ENCODE measurements around the gene PPP1R13L. TPM values are rescaled to one million over a fixed set of nuclear protein-coding genes. Genes with fewer than 3 reads are reported as not detected.

PPP1R13L gene, protein sequence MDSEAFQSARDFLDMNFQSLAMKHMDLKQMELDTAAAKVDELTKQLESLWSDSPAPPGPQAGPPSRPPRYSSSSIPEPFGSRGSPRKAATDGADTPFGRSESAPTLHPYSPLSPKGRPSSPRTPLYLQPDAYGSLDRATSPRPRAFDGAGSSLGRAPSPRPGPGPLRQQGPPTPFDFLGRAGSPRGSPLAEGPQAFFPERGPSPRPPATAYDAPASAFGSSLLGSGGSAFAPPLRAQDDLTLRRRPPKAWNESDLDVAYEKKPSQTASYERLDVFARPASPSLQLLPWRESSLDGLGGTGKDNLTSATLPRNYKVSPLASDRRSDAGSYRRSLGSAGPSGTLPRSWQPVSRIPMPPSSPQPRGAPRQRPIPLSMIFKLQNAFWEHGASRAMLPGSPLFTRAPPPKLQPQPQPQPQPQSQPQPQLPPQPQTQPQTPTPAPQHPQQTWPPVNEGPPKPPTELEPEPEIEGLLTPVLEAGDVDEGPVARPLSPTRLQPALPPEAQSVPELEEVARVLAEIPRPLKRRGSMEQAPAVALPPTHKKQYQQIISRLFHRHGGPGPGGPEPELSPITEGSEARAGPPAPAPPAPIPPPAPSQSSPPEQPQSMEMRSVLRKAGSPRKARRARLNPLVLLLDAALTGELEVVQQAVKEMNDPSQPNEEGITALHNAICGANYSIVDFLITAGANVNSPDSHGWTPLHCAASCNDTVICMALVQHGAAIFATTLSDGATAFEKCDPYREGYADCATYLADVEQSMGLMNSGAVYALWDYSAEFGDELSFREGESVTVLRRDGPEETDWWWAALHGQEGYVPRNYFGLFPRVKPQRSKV
- 10.0 and 20.7 TPM in 2 replicates for total RNA-seq

DNA sequence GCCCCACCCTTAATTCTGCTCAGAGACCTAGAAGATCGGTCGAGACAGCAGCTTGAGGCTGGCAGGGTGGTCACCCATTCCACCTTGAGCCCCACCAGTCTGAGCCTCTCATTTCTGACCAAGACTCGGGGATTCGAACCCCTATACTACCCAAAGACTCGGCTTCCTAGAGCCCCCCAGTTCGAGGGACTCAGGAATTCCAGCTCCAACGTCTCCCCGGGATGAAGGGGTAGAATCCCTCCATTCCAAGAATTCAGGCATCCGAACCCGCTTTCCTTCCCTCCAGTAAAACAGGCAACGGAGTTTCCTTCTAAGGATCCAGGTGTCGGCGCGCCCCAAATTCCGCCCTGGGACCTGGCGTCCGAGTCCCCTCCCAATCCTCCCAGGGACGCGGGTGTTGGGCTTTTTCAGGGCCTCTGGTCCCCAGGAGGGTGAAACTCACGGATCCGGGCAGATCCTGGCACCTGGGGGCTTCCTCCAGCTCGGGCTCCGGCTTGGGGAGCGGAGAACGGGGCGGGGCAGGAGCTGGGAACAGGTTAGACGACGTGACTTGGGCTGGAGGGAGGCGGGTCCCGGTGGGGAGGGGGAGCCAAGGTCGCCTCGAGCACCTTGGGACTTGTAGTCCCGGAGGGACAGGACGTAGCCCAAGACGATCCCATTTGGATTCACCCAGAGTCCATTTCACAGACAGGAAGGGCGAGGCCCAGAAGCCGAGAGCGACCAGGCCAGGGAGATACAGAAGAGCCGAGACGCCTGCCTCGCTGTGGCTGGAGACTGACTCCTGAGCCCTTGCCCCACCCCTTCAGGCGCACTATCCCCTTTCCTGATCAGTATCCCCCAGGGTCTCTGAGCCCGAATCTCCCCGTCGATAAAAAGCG is at the start of gene PPP1R13L:
TSS of gene PPP1R13L (minus strand) at position 513 of the 878 bp plus-strand sequence. CDS start 6,751 bp downstream, outside the sequence.
- peak; percentile 92 to 94 for DNase-seq (ENCODE audit: low read depth in 2 of 2)

DNA sequence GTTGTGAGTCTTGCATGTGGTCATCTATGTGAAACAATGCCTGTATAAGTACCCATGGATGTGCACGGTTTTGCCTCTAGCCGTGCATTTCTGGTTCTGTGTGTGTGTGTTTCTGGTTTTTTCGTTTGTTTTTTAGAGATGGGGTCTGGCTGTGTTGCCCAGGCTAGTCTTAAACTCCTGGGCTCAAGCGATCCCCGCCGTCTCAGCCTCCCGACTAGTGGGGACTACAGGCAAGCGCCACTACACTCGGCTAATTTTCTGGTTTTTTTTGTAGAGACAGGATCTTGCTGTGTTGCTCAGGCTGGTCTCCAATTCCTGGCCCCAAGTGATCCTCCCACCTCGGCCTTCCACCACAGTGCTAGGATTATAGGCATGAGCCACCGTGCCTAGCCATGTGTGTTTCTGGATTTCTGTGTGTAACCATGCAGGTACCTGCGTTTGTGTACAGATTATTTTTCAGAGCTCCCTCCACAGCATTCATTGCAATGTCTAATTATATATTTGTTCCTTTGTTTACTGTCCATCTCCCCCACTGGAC is 47.0 kb upstream of the PPP1R13L start:
- no peak for DNase-seq (ENCODE audit: low read depth in 2 of 2)

DNA sequence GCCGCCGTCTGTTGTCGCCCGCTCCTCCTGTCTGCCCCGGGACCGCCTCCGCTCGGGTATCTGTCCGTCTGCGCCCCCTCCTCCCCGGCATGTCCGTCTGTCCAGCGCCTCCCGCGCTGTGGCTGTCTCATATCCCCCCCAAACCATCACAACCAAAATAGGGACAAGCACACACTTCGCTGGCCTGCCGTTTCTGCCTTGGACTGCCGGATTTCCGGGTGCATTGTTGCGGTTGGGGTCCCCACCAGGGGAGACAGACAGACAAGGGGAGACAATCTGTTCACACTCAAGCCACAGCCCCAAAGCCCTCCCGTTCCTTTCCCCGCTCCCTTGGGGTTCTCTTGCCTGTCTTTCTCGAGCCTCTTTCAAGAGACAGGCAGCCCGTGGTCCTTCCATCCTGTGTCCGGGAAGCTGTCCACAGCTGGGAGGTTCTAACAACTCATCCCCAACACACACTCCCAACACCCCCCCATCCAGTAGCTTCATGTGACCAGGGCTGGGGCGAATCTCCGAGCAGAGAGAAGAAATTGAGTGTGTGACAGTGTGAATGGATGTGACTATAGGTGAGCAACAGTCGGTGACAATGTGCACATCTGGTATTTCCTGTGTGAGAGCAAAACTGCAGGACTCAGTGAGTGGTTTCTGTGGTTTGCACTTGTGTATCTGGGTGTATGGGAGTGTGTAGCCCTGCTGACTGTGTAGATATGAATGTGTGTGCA is 46.4 kb upstream of the PPP1R13L start:
- DNase-seq (ENCODE audit: low read depth in 2 of 2) = peak in 1 of 2 donors; percentile 56

DNA sequence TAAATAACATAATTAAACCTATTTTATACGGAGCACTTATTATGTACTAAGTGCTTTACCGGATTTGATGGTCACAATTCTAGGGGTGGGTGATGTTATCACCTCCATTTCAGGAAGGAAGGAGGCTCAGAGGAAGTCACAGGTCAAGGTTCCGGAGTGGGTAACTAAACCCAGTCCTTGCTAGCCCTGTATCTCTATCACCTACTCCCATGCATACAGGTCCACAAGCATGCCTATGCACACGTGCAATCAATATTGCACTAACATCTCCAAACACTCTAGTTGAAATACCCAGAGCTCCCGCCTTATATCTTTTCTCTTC is 45.1 kb upstream of the PPP1R13L start:
- peak in 1 of 2 donors; percentile 28 for DNase-seq (ENCODE audit: low read depth in 2 of 2)

DNA sequence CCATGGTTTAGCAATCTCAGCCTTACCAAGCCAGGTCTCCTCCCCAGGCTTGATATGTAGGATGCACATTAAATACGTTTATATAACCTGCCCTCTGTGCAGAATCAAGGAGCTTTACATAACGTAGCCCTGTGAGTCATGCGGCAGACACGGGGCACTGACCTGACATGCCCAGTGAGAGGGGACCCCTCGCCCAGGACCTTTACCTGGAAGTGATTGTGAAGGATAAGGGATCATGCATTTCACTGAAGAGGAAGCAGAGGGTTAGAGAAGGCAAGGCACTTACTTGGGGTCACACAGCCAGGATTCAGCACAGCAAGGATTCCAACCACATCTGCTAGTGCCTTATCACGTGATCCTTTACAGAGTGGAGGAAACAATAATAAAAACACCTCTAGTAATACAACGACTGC is 44.0 kb upstream of the PPP1R13L start:
- peak in 1 of 2 donors; percentile 33 for DNase-seq (ENCODE audit: low read depth in 2 of 2)

DNA sequence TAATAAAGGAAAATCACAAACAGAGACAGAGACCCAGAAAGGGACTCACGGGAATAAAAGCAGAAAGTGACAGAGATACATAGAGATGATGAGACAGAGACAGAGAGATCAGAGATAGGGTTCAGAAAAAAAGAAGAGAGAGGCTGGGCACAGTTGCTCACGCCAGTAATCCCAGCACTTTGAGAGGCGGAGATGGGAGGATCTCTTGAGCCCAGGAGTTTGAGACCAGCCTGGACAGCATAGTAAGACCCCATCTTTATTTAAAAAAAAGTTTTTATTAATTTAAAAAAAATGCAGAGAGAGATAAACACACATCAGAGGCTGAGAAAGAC is 43.5 kb upstream of the PPP1R13L start:
- no peak for DNase-seq (ENCODE audit: low read depth in 2 of 2)

DNA sequence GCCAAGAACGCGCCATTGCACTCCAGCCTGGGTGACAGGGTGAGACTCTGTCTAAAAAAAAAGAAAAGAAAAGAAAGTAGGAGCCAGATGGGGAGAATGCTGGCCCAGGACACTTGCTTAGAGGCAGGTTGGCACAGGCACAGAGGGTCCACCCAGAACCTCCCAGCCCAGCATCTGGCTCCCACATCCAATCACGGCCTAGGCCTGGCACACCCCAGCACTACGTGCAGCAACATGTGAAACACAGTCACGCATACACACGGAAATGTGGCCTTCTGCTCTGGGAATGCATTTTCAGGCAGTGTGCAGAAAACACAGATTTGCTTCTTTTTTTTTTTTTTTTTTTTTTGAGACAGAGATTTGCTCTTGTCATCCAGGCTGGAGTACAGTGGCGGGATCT is 42.1 kb upstream of the PPP1R13L start:
- no peak for DNase-seq (ENCODE audit: low read depth in 2 of 2)

DNA sequence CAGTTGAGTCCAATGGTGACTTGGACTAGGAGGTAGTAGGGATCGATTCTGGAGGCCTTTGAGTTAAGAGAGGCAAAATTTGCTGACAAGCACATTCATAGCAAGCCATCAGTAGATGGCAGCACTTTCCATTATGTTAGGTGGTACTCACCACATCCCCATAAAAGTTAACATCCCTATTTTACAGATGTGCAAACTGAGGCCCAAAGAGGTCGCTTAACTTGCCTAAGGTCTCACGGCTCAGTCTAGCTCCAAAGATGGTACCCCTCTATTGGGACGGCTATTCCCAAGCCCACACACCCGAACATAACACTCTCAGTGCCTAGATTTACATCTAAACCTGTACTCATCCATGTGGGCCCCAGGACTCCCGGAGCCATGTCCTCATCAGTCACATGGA is 41.4 kb upstream of the PPP1R13L start:
- DNase-seq (ENCODE audit: low read depth in 2 of 2) = peak; percentile 55 to 75

DNA sequence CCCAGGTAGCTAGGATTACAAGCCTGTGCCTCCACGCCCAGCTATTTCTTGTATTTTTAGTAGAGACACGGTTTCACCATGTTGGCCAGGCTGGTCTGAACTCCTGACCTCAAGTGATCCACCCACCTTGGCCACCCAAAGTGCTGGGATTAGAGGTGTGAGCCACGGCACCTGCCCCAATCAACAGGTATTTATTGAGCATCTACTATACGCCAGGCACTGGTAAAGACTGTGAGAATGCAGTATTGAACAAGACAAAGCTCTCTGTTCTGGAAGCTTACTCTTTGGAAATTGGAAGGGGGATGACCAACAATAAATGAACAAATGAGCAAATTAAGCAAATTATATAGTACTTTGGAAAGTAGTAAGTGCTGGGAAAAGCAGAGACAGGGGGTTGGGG is 40.3 kb upstream of the PPP1R13L start:
- DNase-seq (ENCODE audit: low read depth in 2 of 2) = no peak

DNA sequence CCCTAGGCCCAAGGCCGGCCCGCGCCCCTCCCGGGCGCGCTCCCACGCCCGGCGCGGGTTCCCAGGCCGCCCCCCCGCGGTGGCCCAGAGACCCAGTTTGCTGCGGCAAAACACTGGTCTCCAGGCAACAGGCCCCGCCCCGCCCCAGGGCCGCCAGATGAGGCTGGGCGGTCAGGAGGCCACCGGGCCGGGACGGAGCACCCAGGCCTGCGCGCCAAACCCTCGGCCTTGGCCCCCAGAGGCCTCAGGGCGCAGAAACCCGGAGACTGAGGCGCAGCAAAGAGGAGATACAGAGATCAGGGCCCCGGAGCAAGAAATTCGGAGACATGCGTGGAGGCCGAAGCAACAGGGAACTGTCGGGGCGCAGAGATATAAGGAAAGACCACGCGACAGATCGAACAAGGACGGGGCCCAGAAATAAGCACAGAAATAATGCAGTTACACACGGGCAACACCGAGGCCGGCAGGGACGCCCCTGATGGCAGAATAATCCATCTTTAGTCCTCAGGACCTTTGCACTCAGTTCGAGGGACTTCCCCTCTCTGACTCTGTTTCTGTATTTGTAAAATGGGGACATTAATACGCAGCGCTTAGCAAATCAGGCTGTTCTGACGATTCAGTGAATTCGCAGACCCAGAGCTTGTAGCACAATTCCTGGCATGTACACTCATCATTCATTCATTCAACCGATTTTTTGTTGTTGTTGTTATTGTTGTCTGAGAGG is 39.6 kb upstream of the PPP1R13L start:
- peak; percentile 71 to 91 for DNase-seq (ENCODE audit: low read depth in 2 of 2)

DNA sequence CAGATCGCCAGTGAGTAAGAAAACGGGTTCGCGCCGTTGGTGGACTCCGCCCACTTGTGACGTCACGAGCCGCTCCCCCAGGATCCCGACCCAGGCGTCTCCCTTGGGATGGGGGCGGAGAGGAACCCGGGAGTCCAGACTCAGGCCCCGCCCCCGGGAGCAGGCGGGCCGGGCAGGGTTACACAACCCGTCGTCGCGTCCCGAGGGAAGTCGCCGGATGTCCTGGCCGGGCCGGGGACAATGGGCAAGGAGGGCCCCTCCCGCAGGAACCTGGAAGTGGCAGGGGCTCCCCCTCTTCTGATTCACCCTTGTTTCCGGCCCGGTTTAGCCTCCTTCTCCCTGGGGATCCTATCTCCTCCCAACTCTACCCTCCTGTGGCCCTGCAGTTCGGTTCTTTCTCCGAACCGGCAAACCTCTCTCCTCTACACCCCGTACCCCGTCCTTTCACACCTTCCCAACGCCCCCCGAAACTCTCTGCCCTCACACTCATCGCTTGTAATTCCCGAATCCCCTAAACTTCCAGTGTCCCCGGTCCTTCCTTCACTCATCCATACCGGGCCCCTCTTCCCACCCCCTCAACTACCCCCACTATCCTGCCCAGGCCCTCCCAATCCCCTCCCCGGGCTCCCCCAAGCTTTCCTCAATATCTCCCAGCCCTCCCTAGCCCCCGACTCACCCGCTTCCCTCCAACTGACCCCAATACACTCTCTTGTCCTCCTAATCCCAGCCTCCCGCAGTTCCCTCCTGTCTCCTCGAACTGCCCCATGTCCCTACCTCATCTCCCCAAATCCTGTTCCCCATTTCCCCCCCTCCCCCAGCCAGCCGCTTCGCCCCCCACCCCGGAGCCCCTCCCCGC is 38.8 kb upstream of the PPP1R13L start:
- DNase-seq (ENCODE audit: low read depth in 2 of 2) = peak; percentile 78 to 93

DNA sequence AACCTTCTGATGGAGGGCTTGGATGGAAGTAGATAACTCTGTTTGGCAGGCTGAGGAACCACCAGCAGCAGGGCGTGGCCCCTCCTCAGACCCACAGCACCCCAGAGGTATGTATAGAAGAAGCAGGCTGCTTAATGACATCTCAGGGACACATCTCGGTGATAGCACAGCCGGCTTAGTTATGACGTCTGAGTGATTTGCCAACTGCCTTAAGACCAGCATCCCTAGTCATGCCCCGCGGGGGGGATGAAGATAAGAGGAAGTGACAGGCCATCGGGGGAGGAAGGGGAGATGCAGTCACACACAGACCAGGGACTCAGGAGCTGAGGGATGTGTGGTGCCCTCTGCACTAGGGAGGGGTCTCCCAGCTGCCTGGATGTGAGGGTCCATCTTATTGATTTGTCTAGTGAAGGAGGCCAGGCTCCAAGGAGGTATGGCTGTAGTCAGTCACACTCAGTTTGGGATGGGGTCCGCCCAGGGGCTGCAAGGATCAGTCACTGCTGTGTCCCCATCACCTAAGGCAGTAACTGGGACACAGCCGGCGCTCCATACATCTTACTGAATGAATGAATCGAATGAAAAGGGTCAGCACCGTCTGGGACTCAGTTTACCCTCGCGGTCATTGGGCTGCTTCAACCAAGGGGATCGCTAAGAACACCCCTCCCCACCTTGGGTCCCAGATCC is 38.1 kb upstream of the PPP1R13L start:
- DNase-seq (ENCODE audit: low read depth in 2 of 2) = peak in 1 of 2 donors; percentile 44

DNA sequence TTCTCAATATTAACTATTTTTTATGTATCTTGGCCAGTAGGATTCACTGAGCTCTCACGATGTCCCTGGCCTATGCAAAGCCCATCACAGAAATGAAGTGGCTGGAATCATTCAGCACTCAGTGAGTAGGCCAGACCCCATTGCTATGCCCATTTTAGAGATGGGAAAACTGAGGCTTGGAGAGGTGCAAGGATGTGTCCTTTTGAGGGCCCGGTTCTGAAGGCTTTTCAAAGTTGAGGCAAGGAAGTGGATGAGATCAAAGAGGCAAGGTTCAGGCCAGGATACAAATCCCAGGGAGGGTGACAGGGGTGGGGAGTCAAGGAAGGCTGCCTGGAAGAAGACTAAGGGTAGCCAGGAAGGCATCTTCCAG is 37.5 kb upstream of the PPP1R13L start:
- no peak for DNase-seq (ENCODE audit: low read depth in 2 of 2)

DNA sequence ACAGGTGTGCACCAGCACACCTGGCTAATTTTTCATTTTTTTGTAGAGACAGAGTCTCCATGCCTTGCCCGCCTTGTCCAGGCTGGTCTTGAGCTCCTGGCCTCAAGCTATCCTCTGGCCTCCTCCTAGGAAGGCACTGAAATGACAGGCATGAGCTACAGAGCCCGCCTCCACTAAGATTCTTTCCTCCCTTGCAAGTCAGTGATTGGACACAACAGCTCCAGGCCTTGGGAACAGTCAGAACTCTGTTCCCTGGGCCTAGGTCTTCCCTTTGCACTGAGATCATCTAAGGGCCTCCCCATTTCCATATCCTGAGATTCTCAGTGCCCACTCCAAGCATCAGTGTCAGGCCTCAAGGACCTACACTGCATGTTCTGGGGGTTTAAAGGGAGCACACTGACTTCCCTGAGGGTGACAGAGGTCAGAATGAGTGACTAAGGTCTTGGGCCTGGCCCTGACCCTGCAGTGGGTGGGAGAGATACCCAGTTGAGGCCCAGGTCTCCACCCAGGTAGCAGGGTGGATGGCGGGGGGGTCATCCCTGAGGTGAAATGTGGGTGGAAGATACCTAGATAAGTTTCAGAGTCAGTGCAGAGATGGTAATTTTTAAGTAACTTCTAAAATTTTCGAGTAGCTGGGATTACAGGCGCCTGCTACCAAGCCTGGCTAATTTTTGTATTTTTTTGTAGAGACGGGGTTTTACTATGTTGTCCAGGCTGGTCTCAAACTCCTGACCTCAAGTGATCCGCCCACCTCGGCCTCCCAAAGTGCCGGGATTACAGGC is 36.2 kb upstream of the PPP1R13L start:
- no peak for DNase-seq (ENCODE audit: low read depth in 2 of 2)

DNA sequence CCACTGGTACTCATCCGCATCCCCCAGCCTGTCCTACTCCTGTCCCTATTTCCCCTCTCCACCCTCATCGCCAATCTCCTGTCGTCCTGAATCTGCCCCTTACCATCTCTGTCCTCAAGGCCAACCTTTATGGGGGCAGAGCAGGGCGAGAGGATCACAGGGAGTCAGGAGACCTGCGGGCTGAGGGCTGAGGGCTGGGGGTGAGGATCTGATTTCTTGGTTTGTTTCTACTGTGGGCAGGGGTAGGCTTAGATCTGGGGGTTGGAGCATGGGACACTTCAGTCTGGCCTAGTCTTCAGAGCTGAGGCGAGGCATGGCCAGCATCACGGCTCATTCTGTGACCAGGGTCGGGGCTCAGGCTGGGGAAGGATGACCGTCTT is 35.4 kb upstream of the PPP1R13L start:
- no peak for DNase-seq (ENCODE audit: low read depth in 2 of 2)

DNA sequence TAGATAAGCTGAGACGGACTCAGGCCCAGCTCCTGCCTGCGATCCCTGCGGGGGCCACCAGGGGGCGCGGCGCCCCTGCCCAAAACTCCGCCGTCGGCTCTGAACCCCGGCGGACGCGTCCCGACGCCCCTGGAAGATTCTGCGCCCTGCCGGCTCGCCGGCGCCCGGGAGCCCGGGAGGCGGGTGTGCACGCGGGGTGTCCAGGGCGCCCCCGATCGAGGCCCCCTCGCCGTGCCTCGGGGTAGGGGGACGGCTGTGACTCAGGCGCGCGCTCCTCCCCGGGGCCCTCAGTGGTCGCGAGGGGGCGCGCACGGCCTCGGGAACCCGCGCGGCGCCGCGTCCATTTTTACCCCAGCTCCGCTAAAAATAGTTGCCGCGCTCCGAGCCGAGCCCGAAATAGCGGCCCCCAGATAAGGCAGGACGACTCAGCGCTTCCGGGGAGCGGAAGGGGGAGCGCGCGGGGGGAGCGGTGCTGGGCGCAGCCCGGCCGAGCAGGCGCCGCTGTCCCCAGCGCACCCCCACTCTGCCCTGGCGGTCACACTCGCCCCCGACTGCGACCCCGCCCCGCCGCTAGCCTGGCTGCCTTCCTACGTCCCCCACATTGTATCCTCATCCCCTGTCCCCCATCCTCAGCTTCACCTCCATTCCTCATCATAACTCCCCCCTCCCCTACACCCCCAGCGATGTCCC is 34.8 kb upstream of the PPP1R13L start:
- peak; percentile 32 to 71 for DNase-seq (ENCODE audit: low read depth in 2 of 2)

DNA sequence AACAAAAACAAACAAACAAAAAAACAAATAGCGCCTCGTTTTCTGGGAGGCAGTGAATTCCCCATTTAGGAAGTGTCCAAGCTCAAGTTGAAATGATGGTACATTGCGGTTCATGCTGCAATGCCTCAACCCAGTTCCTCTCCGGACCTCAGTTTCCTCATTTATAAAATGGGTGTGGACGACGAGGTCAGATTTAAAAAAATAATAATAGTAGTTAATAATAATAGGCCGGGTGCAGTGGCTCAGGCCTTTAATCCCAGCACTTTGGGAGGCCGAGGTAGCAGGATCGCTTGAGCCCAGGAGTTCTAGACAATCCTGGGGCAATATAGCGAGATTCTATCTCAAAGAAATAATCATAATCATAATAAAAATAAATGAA is 34.3 kb upstream of the PPP1R13L start:
- no peak for DNase-seq (ENCODE audit: low read depth in 2 of 2)
